Suppressor macrophage treated with lipopolysaccharide for 4 hours (primary cell): ENCODE measurements around the gene INSR.

Experiments
- DNase-seq: peaks from one replicate; pipeline ENCODE4 v3.0.0-alpha.2; 2020

INSR gene

GRCh38 chr19:7125221-7125620 is 169.0 kb downstream of the INSR start:
- DNase-seq, result no peak

DNA sequence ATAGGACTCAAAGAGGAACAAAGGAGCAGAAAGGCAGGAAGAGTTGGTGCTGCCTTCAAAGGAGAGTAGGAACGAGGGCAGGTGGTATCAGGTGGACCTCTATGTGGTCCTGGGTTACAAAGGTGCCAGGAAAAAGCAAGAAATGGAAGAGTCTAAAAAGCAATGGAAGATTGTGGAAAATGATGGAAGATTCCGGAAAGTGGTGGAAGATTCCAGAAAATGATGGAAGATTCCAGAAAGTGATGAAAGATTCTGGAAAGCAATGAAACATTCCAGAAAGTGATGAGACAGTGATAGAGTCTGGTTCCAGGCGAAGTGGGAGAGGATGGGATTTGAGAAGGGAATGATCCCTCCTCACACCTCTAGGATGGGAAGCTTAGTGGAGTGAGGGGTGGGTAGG is 169.4 kb downstream of the INSR start:
- DNase-seq, result no peak

DNA sequence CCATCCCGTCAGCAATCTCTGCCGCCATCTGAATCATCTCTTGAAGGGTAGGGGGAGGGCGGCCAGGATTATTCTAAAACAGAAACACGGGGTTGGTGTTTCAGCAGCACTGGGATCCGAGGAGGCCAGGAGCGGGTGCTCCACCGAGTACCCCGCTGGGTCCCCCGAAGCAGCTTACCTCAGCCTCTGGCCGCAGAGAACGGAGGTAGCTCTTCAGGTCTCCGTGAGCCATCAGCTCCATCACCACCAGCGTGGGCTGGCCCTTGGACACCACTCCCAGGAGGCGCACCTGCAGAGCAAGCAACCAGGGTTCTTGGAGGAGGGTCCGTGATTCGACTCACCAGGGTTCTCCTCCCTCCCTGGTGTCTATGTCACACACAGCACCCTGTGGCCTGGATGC is 171.5 kb downstream of the INSR start:
- no peak for DNase-seq

- no peak for DNase-seq
Measured at GRCh38 chr19:7120499-7120898, 173.7 kb downstream of the INSR start.

- DNase-seq, result no peak
Measured at GRCh38 chr19:7119582-7119981, 174.6 kb downstream of the INSR start.

DNA sequence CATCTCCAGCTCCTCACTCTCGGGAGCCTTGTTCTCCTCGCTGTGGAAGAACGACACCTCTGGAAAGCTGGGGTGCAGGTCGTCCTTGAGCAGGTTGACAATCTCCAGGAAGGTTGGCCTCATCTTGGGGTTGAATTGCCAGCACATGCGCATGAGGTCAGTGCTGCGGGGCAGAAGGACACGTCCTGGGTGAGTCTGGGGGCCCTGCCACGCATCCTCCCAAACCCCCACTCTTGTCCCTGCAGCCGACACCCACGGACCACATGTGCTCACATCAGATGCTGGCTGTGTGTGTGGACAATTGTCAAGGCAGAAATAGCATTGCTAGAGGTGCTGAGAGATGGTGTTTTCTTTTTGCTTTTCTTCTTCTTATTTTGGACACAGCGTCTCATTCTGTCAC is 177.0 kb downstream of the INSR start:
- DNase-seq, result no peak

- no peak for DNase-seq
Measured at GRCh38 chr19:7115721-7116120, 178.5 kb downstream of the INSR start.

DNA sequence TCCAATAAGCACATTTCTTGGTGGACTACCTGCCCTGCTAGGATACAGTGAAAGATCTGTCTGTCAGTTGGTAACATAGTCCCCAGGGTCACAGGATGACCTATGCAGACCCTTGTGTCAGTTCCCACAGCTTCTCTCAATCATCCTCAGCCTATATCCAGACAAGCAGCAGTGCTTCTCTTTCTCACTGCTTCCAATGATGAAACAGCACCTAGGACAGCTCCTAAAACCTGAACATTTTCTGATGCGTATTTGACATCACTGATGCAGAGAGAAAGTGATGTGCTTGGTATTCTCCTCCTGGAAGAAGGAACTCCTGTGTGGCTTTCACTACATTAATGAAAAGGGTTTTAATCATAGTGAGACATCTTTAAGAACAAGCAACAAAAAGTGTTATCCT is 181.0 kb downstream of the INSR start:
- no peak for DNase-seq

DNA sequence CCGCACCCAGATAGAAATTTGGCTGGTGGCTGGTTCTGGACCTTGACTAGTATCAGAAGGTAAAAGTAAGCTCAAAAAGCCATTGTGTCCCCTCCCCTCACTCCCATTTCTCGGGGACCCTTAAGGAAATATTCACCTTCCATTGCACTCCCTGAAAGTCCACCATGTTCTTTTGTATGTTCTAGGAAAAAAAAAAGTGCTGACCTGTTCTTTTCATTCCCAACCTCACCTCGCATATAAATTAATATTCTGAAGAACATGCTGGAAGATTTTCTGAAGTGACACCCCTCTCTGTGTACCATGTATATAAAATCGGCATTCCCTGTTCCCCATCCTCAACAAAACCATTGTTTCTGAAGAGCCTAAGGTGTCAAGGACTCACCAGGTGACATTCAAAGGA is 181.5 kb downstream of the INSR start:
- DNase-seq, result no peak

DNA sequence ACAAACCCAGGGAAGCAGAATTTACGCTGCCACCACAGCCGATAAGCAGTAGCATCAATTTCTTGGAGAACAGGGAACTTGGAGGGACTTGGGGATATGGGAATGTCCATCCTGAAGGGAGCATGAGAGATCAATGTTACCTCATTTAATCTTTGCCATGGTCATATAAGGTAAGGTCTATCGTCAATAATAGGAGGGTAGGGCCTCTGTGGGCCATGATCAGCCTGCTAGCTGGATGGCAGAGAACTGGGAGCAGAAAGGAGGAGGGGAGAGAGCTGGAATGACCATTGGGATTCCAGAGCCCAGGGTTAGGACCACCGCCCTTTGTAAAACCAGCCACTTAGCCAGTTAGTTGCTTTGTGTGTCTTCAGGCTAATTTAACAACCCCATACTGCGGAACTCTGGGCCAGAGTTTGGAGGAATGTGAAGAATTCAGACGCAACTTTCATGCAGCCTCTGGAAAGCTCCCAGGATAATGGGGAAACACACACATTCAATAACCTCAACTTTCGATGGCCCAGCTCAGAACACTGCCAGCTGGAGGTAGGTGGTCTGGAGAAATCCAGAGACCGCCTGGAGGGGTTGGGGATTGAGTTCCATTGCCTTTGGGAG is 184.4 kb downstream of the INSR start:
- DNase-seq, result no peak

DNA sequence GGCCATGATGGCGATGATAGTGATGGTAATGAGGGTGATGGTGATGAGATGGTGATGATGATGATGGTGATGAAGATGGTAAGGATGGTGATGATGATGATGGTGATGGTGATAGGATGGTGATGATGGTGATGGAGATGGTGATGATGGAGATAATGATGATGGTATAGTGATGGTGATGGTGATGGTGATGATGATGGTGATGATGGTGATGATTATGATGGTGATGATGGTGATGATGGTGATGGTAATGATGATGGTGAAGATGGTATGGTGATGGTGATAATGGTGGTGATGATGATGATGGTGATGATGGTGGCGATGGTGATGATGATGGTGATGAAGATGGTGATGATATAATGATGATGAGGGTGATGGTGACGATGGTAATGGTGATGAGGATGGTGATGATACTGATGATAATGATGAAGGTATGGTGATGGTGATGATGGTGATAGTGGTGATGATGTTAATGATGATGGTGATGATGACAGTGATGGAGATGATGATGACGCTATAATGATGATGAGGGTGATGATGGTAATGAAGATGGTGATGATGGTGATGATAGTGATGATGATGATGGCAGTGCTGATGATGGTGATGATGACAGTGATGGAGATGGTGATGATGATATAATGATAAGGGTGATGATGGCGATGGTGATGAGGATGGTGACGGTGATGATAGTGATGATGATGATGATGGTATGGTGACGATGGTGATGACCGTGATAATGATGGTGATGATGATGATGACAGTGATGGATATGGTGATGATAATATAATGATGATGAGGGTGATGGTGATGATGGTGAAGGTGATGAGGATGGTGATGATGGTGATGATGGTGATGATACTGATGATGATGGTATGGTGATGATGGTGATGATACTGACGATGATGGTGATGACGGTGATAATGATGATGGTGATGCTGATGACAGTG is 187.2 kb downstream of the INSR start:
- no peak for DNase-seq

GRCh38 chr19:7104747-7105447 is 189.3 kb downstream of the INSR start:
- peak; percentile 78 for DNase-seq

- DNase-seq, result no peak
Measured at GRCh38 chr19:7101498-7102253, 192.5 kb downstream of the INSR start.

- no peak for DNase-seq
Measured at GRCh38 chr19:7099597-7099921, 194.7 kb downstream of the INSR start.

- peak; percentile 94 for DNase-seq
Measured at GRCh38 chr19:7098701-7099596, 195.3 kb downstream of the INSR start.

- DNase-seq, result no peak
Measured at GRCh38 chr19:7098096-7098495, 196.1 kb downstream of the INSR start.

- DNase-seq, result no peak
Measured at GRCh38 chr19:7088999-7089398, 205.2 kb downstream of the INSR start.

DNA sequence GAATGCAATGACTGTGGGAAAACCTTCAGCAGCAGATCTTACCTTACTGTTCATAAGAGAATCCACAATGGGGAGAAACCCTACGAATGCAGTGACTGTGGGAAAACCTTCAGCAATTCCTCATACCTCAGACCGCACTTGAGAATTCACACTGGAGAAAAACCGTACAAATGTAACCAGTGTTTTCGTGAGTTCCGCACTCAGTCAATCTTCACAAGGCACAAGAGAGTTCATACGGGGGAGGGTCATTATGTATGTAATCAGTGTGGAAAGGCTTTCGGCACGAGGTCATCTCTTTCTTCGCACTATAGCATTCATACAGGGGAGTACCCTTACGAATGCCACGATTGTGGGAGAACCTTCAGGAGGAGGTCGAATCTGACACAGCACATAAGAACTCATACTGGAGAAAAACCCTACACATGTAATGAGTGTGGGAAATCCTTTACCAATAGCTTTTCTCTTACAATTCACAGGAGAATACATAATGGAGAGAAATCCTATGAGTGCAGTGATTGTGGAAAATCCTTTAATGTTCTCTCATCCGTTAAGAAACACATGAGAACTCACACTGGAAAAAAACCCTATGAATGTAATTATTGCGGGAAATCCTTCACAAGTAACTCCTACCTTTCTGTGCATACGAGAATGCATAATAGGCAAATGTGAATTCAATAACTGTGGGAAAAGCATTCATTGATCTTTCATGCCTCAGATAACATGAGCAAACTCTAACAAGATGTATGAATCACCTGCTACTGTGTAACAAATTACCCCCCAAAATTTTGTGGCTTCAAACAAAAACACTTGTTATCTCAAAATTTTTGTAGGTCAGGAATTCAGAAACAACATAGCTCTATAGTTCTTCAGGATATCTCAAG is 210.9 kb downstream of the INSR start:
- no peak for DNase-seq

DNA sequence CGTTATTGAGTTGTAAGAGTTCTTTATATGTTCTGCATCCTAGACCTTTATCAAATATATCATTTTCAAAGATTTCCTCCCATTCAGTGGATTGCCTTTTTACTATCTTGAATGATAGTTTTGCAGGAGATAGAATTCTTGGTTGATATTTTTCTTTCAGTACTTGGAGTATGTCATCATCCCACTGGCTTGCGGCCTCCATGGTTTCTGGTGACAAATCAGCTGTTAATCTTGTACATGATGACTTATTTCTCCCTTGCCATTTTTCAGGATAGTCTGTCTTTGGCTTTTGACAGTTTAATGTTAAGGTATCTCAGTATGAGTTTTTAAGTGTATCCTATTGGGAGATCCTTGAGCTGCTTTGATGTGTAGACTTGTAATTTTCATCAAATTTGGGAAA is 216.2 kb downstream of the INSR start:
- DNase-seq, result no peak

DNA sequence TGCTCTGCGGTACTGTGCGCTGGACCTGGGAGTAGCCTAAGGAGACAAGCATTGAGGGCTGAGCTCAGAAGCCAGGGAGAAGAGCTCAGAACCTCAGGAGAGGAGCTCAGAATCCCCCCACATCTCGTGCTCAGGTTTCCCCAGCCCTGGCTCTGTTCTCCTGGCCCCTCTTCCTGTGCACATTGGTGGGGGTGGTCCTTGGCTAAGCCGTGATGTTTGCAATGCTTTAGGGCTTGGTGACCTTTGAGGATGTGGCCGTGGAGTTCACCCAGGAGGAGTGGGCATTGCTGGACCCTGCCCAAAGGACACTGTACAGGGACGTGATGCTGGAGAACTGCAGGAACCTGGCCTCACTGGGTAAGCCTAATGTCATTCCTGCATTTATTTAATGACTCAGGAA is 218.1 kb downstream of the INSR start:
- no peak for DNase-seq

DNA sequence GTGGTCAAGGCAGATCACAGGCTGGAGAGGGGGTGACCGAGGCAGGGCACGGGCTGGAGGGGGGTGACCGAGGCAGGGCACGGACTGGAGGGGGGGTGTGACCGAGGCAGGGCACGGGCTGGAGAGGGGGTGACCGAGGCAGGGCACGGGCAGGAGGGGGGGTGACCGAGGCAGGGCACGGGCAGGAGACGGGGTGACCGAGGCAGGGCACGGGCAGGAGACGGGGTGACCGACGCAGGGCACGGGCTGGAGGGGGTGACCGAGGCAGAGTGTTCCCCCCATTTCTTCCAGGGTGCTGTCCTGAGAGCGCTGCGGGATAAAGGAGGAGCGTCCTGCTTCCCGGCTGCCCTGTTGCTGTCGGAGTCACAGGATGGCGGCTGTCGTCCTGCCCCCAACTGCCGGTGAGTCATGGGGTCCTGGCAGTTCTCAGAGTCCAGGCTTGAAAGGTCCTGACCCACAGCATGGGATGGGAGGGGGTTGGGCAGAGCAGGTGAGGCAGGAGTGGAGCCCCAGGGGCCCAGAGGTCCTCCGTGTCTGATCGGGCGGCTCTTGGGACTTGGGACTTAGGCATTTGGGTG is 219.4 kb downstream of the INSR start:
- no peak for DNase-seq
